GM18502 (cell line): ENCODE measurements around the gene DGKI.

Experiments used
- ATAC-seq: cut with Tn5 transposase; IDR thresholded peaks from one replicate; pipeline ENCODE4 v1.9.1; 2021; ENCODE audit warnings: mild to moderate bottlenecking; ENCODE audit not compliant: unreplicated experiment, poor library complexity

DGKI gene

GRCh38 chr7:137519181-137519691 is 327.5 kb downstream of the DGKI start:
- no peak for ATAC-seq

DNA sequence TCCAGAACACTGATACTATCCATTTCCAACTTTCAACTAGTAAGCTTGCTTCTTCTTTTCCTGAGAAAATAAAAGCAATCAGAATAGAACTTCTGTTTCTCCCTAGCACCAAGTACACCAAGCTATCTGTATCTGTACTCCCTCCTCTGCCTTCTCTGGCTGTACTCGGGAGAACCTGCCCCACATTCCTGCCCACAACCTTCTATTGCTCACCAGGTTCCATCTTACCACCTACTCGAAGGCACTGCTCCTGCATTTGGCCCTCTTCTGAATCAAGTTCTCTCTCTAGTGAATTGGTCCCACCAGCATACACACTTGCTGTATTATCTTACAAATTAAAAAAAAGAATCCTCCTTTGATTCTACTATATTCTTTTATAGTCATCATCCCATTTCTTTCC is 333.7 kb downstream of the DGKI start:
- ATAC-seq = no peak

GRCh38 chr7:137507096-137507495 is 339.7 kb downstream of the DGKI start:
- ATAC-seq = no peak

GRCh38 chr7:137506031-137506430 is 340.7 kb downstream of the DGKI start:
- no peak for ATAC-seq

DNA sequence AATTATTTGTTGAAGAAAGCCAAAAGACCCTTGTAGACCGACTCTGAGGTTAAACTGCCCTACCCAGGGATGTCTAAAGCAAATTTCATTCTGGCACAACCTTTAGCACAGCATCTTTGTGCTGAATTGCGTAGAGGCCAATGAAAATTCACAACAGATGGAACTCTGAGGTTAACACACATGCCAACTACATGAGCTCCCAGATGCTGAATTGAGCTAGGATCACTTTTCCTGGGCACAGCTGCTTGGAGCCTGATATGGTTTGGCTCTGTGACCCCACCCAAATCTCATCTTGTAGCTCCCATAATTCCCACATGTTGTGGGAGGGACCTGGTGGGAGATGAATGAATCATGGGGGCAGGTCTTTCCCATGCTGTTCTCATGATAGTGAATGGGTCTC is 345.2 kb downstream of the DGKI start:
- ATAC-seq = no peak

GRCh38 chr7:137492889-137493288 is 353.9 kb downstream of the DGKI start:
- no peak for ATAC-seq

GRCh38 chr7:137489880-137490279 is 356.9 kb downstream of the DGKI start:
- ATAC-seq = no peak

- no peak for ATAC-seq
Measured at GRCh38 chr7:137488038-137488437, 358.7 kb downstream of the DGKI start.

DNA sequence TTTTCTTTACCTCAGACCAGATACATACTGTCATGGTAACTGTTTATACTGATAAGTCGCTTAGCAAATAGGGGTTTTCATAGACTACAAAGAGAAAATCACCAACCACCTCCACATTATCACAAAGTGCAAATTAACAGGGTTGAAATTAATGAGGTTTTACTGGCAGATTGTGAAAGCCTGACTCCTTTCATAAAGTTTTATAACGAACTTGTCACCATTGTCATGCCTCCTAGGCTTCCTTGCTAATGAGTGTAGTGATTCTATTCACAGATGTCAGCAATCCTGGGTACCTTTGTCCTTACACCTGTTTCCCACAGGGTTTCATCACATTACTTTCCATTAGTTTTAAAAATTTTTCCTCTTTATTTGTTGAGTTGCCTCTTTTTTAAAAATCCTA is 361.0 kb downstream of the DGKI start:
- ATAC-seq = no peak

DNA sequence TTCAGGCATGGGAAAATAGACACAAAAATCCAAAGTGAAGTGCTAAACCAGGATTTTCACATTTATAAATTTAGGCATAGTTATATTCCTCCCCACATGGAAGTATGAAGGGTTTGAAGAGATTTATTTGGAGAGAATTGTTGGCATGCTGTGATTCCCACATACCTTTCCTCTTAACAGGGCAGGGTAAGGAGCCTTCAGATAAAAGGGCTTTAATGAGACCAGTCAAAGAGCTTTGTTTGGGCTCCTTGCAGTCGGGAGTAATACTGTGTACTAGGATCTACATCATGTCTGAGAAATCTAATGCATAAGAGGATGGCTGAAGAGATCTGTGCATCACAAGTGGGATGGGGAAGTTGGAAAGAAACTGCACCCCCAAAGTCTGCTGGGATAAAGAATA is 362.4 kb downstream of the DGKI start:
- no peak for ATAC-seq

GRCh38 chr7:137482466-137482865 is 364.3 kb downstream of the DGKI start:
- ATAC-seq = no peak

DNA sequence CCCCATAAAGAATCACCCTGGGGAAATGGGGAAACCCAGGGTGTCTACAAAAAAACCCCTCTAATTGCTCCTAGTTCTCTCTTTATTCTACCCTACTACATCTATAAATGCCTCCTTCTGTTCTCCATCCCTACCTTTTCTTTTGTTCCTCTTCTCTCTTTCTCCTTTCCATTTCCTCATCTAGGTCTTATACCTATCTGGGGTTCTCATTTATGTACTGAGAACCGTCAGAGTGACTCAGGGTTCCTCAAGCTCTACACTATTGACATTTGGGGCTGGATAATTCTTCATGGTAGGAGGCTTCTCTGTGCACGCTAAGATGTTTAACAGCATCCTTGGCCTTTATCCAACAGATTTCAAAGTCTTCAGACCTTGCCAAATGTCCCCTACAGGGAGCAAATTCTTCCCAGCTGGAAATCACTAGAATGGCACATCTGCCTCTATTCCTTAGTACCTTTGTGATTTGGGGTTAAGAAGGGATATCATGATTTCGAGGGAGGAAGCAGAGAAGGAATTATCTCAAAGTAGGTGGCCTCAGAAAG is 365.9 kb downstream of the DGKI start:
- ATAC-seq = no peak

DNA sequence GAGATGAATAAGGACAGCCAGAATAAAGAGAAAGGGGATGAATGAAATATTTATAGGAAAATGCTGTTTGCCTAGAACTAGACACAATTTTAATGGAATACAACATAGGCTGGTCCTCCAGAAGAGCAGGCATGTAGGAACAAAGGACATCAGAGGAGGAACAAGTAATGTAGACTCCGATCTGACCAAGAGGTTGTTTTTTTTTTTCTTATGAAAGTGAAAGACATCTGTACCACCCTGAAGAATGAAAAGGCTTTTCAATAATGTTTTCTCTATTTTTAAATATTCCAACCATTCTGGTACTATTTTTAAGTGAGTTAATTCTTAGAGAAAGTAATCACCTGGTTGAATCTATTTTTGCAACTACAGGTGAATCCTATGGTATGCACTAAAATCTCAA is 366.4 kb downstream of the DGKI start:
- ATAC-seq = no peak

GRCh38 chr7:137476937-137477336 is 369.8 kb downstream of the DGKI start:
- no peak for ATAC-seq

DNA sequence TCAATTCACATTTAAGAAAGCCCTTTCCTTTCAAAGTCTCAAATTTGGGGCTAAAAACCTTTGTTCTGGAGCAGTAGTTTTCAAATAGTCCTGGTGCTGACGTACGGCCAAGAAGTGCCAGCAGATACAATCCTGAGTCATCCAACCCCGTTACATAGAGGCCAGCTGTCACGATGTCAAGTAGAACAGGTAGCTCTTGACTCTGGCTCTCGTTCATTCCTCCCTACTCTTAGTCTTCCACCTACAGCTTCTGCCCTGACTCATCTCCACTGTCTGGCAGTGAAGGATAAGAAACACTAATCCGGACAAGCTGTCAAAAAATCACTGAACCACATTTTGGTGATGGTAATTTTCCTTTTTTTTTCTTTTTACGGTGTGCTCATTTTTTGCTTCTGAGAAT is 370.8 kb downstream of the DGKI start:
- ATAC-seq = no peak

DNA sequence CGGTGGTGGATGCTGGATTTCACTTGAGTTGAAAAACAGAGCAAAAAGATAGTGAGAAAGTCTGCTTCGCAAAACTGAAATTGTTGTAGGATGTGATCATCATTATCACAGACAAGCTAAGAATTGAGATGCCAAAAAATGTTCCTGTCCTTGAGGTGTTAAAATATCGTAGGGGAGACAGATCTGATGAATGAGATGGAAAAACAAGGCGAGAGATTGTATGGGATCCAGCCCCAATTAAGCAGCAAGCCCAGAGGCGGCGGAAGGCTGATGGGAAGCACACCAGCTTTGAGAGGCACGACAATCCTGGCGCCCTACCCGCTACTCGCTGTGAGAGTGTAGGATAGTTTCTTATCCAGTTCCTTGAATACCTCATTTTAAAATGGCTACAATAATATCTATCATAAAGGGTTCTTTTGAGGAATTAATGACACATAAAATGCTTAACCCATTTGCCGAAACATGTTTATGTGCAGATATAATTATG is 372.2 kb downstream of the DGKI start:
- no peak for ATAC-seq

DNA sequence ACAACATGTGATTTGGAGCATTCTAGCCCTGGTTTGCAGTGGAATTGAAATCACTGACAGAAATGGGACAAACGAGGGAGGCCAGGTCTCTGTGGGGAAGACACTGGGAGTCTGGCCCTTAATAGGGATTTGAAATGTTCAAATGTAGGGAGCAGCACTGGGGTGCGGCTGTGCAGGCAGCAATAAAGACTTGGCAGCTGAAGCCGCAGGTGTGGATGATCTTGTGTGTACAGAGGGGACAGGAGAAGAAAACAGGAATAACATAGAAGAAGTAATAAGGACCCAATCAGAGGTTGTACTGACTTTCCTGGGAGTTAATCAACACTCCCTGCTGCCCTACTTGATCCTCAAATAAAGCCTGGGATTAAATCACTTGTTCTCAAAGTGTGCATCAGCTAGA is 375.6 kb downstream of the DGKI start:
- ATAC-seq = no peak

- ATAC-seq = no peak
Measured at GRCh38 chr7:137469858-137470257, 376.9 kb downstream of the DGKI start.

GRCh38 chr7:137469191-137469811 is 377.5 kb downstream of the DGKI start:
- no peak for ATAC-seq

DNA sequence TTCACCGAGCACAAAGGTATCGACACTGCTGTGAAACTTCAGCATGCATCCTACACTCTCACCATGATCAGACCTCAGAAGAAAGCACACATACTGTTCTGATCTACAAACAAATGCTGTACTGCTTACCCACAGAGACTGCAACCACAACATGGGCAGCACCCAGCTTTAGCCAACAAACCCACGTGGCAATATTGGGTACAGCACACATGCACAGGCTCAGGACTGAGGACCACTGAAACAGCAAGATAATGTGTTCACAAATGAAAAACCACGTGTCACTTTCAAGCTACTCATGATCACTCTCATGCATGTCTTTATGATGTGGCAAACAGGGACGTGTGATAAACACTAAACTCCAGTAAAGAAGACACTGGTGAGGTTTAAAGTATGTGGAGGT is 383.9 kb downstream of the DGKI start:
- ATAC-seq = no peak

DNA sequence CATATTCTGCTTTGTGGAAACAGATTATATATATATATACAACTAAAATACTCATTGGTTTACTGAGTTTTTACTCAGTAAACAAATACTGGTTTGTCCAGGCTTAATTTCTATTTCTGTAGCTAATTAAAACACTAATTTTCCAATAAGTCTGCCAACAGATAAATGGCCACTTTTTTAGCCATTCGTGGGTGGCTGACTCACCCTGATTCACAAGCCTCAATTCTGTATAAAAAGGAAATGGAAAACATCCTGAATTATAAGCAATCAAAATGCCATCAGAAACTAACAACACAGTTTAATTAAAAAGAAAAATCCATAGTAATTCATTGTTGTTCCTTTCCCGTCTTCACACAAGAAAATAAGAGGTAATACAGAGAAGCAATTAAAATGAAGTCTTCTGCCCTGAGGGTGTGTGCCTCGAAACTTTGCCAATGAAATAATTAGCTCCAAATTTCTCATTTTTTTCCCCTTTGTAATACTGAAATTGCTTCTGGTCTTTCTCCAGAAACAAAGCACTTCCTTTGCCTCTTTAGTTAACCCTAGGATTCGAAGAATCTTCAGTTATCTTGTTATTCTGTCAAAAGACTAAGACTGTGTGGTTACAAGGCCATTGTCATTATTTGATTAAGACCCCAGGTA is 384.6 kb downstream of the DGKI start:
- no peak for ATAC-seq

DNA sequence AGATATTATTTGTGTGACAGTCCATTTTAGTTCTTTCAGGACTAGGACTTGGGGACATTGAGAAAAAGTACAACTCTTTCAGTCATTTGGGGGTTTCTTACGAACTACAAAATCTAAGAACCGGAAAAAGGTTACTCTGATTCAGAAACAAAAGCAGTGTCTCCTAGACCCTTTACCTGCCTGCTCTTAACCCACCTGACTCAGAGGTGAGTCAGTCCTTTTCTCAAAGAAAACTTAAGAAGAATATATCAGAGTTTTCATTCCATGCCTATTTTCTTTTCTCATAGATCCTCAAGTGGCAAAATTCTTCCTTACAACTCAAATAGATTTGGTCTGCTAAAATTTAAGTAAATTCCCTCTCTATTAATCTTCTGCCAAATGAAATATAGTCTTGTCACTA is 388.4 kb downstream of the DGKI start:
- ATAC-seq = no peak
